ENCODE results near the gene MRPL9.

- TF ChIP-seq YY1 (IDR thresholded peaks at IDR 0.05; ENCODE audit: low read depth, low read length) (no peak), CTCF (IDR thresholded peaks at IDR 0.05 in 2 of 3, conservative IDR thresholded peaks at IDR 0.05 in 1 of 3; ENCODE audit: control insufficient read depth in 2 of 3, extremely low read depth in 1 of 3, insufficient read depth in 1 of 3, low read depth in 3 of 3, low read length in 3 of 3) (no peak), LARP7 (IDR thresholded peaks at IDR 0.05) (no peak), CEBPZ (IDR thresholded peaks at IDR 0.05; ENCODE audit: low read depth, low read length) (no peak), EED (IDR thresholded peaks at IDR 0.05; ENCODE audit: low read depth) (no peak), EZH2 (IDR thresholded peaks at IDR 0.05; ENCODE audit: borderline replicate concordance, control insufficient read depth, low read depth, low read length) (no peak)
These were observed 35.3 kb upstream of the MRPL9 start for GRCh38 chr1:151798571-151798970.

All from GM12878 (cell line).